IPS DF 4.7 (cell line): Measurements from ENCODE around the gene TRIM3.
A peak's percentile ranks its signal among the peaks of the same experiment; 100 is the strongest.

Experiments
- DNase-seq: peaks from one replicate; pipeline ENCODE4 v3.0.0-alpha.2; 2013; ENCODE audit warnings: low spot score; ENCODE audit errors: extremely low read depth

Gene TRIM3

GRCh38 chr11:6480299-6480914 lies 6.7 kb upstream of the TRIM3 start:
- DNase-seq = no peak

- no peak for DNase-seq
Measured at GRCh38 chr11:6476571-6476970, 2.8 kb upstream of the TRIM3 start.

- no peak for DNase-seq
Measured at GRCh38 chr11:6475936-6476335, 2.2 kb upstream of the TRIM3 start.

GRCh38 chr11:6474806-6475500 lies 1.2 kb upstream of the TRIM3 start:
- no peak for DNase-seq

- DNase-seq = no peak
Measured at GRCh38 chr11:6474413-6474792, 662 bp upstream of the TRIM3 start.

GRCh38 chr11:6472934-6473333 lies 807 bp downstream of the TRIM3 start:
- DNase-seq = no peak

- no peak for DNase-seq
Measured at GRCh38 chr11:6469599-6469998, 4.1 kb downstream of the TRIM3 start.

- DNase-seq = peak; percentile 97
Measured at GRCh38 chr11:6468712-6469495, 4.8 kb downstream of the TRIM3 start.

- DNase-seq = no peak
Measured at GRCh38 chr11:6459099-6459450, 14.7 kb downstream of the TRIM3 start.

- DNase-seq = no peak
Measured at GRCh38 chr11:6458352-6459098, 15.2 kb downstream of the TRIM3 start.

GRCh38 chr11:6457581-6458320 lies 16.0 kb downstream of the TRIM3 start:
- no peak for DNase-seq

GRCh38 chr11:6456361-6457073 lies 17.2 kb downstream of the TRIM3 start:
- no peak for DNase-seq

- DNase-seq = no peak
Measured at GRCh38 chr11:6455070-6455469, 18.7 kb downstream of the TRIM3 start.

GRCh38 chr11:6453152-6453551 lies 20.6 kb downstream of the TRIM3 start:
- DNase-seq = no peak

GRCh38 chr11:6452219-6452618 lies 21.5 kb downstream of the TRIM3 start:
- no peak for DNase-seq

GRCh38 chr11:6448574-6448973 lies 25.2 kb downstream of the TRIM3 start:
- DNase-seq = no peak

- DNase-seq = no peak
Measured at GRCh38 chr11:6443269-6444003, 30.3 kb downstream of the TRIM3 start.

- DNase-seq = no peak
Measured at GRCh38 chr11:6442441-6442840, 31.3 kb downstream of the TRIM3 start.

GRCh38 chr11:6440906-6441358 lies 32.8 kb downstream of the TRIM3 start, which contains the start of gene HPX:
Gene HPX (minus strand): TSS chr11:6440987. CDS start chr11:6440963, 24 bp downstream.
- DNase-seq = no peak
